A673 (cell line): ENCODE results near the gene STPG3. TPM values are rescaled to one million over a fixed set of nuclear protein-coding genes. Genes with fewer than 3 reads are reported as not detected.
A peak's percentile ranks its signal among the peaks of the same experiment; 100 is the strongest.

Experiments used
- BruUV-seq: library from RNA; stranded (reverse); fragments of 400-500 nt; replicated peaks from 2 replicates; lab custom pipeline; 2021; lab: Mats Ljungman, UMichigan
- CTCF ChIA-PET: fragments of 300-600 bp; sonication (Branson Sonifier 250); formaldehyde crosslinking; loops from one replicate; lab custom pipeline; 2022; ENCODE audit warnings: antibody characterized with exemption; lab: Charles Lee
- POLR2A ChIA-PET: fragments of 300-600 bp; sonication (Branson Sonifier 250); formaldehyde crosslinking; loops from one replicate; lab custom pipeline; 2022; ENCODE audit warnings: antibody characterized with exemption; ENCODE audit not compliant: low non-redundant PET; lab: Charles Lee
- DNase-seq: peaks from one replicate; pipeline ENCODE4 v3.0.0-alpha.2; 2015; ENCODE audit warnings: low spot score
- H3K27ac ChIP-seq: fragments of 200-600 bp; sonication (generic); 2 replicates; pipeline ENCODE4 v1.5.1; 2016; ENCODE audit warnings: mixed run types, low read depth, mild to moderate bottlenecking, mixed read lengths, antibody characterized with exemption, low read length; ENCODE audit not compliant: poor library complexity, severe bottlenecking
- H3K27me3 ChIP-seq: fragments of 200-600 bp; sonication (generic); replicated peaks from 2 replicates; pipeline ENCODE4 v1.6.1; 2017; ENCODE audit warnings: mixed run types, low read depth, mild to moderate bottlenecking, mixed read lengths, antibody characterized with exemption, low read length; ENCODE audit not compliant: insufficient read depth, poor library complexity
- H3K36me3 ChIP-seq: fragments of 200-600 bp; sonication (generic); 2 replicates; pipeline ENCODE4 v1.6.1; 2016; ENCODE audit warnings: mixed run types, mild to moderate bottlenecking, mixed read lengths, antibody characterized with exemption, low read length; ENCODE audit not compliant: insufficient read depth, poor library complexity, severe bottlenecking
- H3K4me1 ChIP-seq: fragments of 200-600 bp; sonication (generic); 2 replicates; pipeline ENCODE4 v1.6.1; 2017; ENCODE audit warnings: mixed run types, mild to moderate bottlenecking, mixed read lengths, antibody characterized with exemption, low read length; ENCODE audit not compliant: insufficient read depth, poor library complexity, severe bottlenecking
- H3K4me3 ChIP-seq: fragments of 200-600 bp; sonication (generic); 2 replicates; pipeline ENCODE4 v1.5.1; 2016; ENCODE audit warnings: low read depth, mixed run types, mild to moderate bottlenecking, mixed read lengths, low read length; ENCODE audit not compliant: poor library complexity, severe bottlenecking
- H3K9me3 ChIP-seq: fragments of 200-600 bp; sonication (generic); 2 replicates; pipeline ENCODE4 v1.6.1; 2016; ENCODE audit warnings: mixed run types, low read depth, mild to moderate bottlenecking, mixed read lengths, antibody characterized with exemption, low read length; ENCODE audit not compliant: poor library complexity, severe bottlenecking
- CTCF ChIP-seq: fragments of 300-800, 200-600 bp; sonication (generic); conservative IDR thresholded peaks from 2 replicates; pipeline ENCODE4 v1.5.1; 2017; ENCODE audit warnings: low read depth, mild to moderate bottlenecking, antibody characterized with exemption, low read length, moderate library complexity, mixed read lengths
- EZH2 ChIP-seq: fragments of 200-600 bp; sonication (generic); IDR thresholded peaks from 2 replicates; pipeline ENCODE4 v1.6.1; 2017; ENCODE audit warnings: borderline replicate concordance, low read depth, mild to moderate bottlenecking, mixed read lengths, antibody characterized with exemption, low read length; ENCODE audit not compliant: poor library complexity, severe bottlenecking
- intact Hi-C: fragments of 100-400 bp; cut with micrococcal nuclease; formaldehyde crosslinking; loops from one replicate; pipeline ENCODE4 v1.10.0; 2022; ENCODE audit not compliant: unreplicated experiment
- total RNA-seq: library from RNA; stranded (reverse); gene quantifications from 2 replicates; pipeline ENCODE4 v1.2.3, GENCODE V29; 2021

STPG3 gene
- total RNA-seq, 1 experiment from 2014 or later, result not detected

GRCh38 chr9:137280474-137281344, 29.6 kb downstream of the STPG3 start:
- H3K27ac ChIP-seq, result no peak overlapping the region
- peaks cover 23% of the 10 kb centered on the region for H3K4me1 ChIP-seq
- H3K36me3 ChIP-seq, result no peaks in the 10 kb centered on the region
- no peaks in the 10 kb centered on the region for H3K27me3 ChIP-seq
- POLR2A ChIA-PET, result interaction anchor here (0.6 kb wide), 1 partner anchor 63 kb away, joined by 13 read pairs; no protein-coding TSS in a partner anchor
- DNase-seq, result peak; percentile 71
- H3K4me3 ChIP-seq, result peak overlapping the region; percentile 41
- intact Hi-C loops, result no loop called here
- no TSS peak for BruUV-seq
- no peak for TF ChIP-seq EZH2
- peak; percentile 68 for TF ChIP-seq CTCF
- H3K9me3 ChIP-seq, result no peaks in the 10 kb centered on the region
- CTCF ChIA-PET, result interaction anchor here (0.6 kb wide), 1 partner anchor 246 kb away, joined by 4 read pairs; no protein-coding TSS in a partner anchor

DNA sequence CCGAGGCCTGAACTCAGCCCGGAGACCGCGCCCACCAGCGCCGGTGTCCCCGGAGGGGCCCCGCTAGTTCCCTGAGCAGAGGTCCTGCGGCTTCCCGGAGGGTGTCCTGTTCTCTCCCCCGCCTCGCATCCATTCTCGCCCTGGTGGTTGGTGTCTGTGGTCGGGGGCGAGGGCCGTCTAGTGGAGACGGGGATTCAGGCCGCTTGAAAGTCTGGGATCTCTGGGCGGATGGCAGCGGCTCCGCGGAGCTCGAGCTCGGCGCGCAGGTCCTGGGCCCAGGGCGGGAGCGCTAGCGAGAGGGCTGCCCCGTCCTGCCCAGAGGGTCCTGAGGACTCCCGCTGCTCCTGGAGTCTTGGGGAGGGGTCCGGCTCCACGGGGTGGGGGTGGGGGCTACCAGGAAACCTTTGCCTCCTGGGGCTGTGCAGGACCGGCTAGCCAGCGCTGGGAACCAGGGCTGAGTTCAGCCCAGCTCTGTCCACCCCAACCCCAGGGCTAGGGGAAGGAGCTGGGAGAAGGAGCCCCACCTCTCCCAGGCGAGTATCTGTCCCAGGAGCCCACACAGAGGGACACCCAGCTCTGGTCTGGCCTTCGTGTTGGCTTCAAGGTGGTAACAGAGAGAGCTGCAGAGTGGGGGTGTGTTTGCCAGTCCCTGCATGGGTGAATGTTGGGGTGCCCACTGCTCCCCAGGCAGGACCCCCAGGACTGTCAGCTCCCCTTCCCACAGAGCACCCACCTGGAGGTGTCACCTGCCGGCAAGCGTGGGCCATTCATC, 30.4 kb downstream of the STPG3 start:
- intact Hi-C loops, result no loop called here
- CTCF ChIA-PET, result no interaction called here
- no peaks in the 10 kb centered on the region for H3K27me3 ChIP-seq
- no peak for DNase-seq
- peaks cover 20% of the 10 kb centered on the region for H3K4me1 ChIP-seq
- no peaks in the 10 kb centered on the region for H3K9me3 ChIP-seq
- H3K4me3 ChIP-seq, result peak overlapping the region; percentile 41
- no peak overlapping the region for H3K27ac ChIP-seq
- TF ChIP-seq CTCF (no peak), EZH2 (no peak)
- POLR2A ChIA-PET, result no interaction called here
- H3K36me3 ChIP-seq, result no peaks in the 10 kb centered on the region
- no TSS peak for BruUV-seq

- H3K27me3 ChIP-seq, result no peaks in the 10 kb centered on the region
- BruUV-seq, result no TSS peak
- no peaks in the 10 kb centered on the region for H3K36me3 ChIP-seq
- intact Hi-C loops, result loop anchor here (2.0 kb wide), 1 partner anchor 240 kb away; no protein-coding TSS in a partner anchor
- TF ChIP-seq CTCF (peak; percentile 78), EZH2 (no peak)
- no peaks in the 10 kb centered on the region for H3K4me1 ChIP-seq
- ChIA-PET POLR2A (no interaction called here), CTCF (interaction anchor here (0.6 to 1.1 kb wide), 8 partner anchors 10 to 240 kb away, joined by 3 to 5 read pairs (median 4); partner anchors contain the start of genes EXD3, NOXA1, NRARP and TOR4A)
- no peaks in the 10 kb centered on the region for H3K9me3 ChIP-seq
- H3K4me3 ChIP-seq, result no peak overlapping the region
- H3K27ac ChIP-seq, result no peak overlapping the region
- DNase-seq, result peak; percentile 85
Observed at GRCh38 chr9:137286975-137287383, 35.9 kb downstream of the STPG3 start.
